ENCODE data around the gene SEC16A.

SEC16A gene

GRCh38 chr9:136472640-136473353 lies 10.0 kb downstream of the SEC16A start:
- no peak overlapping the region for H3K27ac ChIP-seq (ENCODE audit: insufficient read depth, low read length, poor library complexity, severe bottlenecking)
- H3K4me1 ChIP-seq (ENCODE audit: control insufficient read depth, insufficient read depth, low read length, poor library complexity, severe bottlenecking), result no peaks in the 10 kb centered on the region
- no peaks in the 10 kb centered on the region for H3K27me3 ChIP-seq (replicated peaks; ENCODE audit: control insufficient read depth, insufficient read depth, low read length, poor library complexity, severe bottlenecking)
- H3K4me3 ChIP-seq (ENCODE audit: insufficient read depth, low read depth, low read length, poor library complexity, severe bottlenecking), result no peak overlapping the region
- H3K9me3 ChIP-seq (ENCODE audit: control insufficient read depth, low read length), result no peaks in the 10 kb centered on the region
- H3K36me3 ChIP-seq (ENCODE audit: control insufficient read depth, insufficient read depth, low read length), result peaks cover 94% of the 10 kb centered on the region
- no peak for DNase-seq

- H3K9me3 ChIP-seq (ENCODE audit: control insufficient read depth, low read length), result no peaks in the 10 kb centered on the region
- no peak overlapping the region for H3K4me3 ChIP-seq (ENCODE audit: insufficient read depth, low read depth, low read length, poor library complexity, severe bottlenecking)
- no peak for DNase-seq
- H3K4me1 ChIP-seq (ENCODE audit: control insufficient read depth, insufficient read depth, low read length, poor library complexity, severe bottlenecking), result no peaks in the 10 kb centered on the region
- H3K36me3 ChIP-seq (ENCODE audit: control insufficient read depth, insufficient read depth, low read length), result peaks cover 93% of the 10 kb centered on the region
- H3K27ac ChIP-seq (ENCODE audit: insufficient read depth, low read length, poor library complexity, severe bottlenecking), result no peak overlapping the region
- no peaks in the 10 kb centered on the region for H3K27me3 ChIP-seq (replicated peaks; ENCODE audit: control insufficient read depth, insufficient read depth, low read length, poor library complexity, severe bottlenecking)
Measured at GRCh38 chr9:136471802-136472487, 10.9 kb downstream of the SEC16A start.

- Histone ChIP-seq H3K4me1 (ENCODE audit: control insufficient read depth, insufficient read depth, low read length, poor library complexity, severe bottlenecking) (no peaks in the 10 kb centered on the region), H3K9me3 (ENCODE audit: control insufficient read depth, low read length) (no peaks in the 10 kb centered on the region), H3K27ac (ENCODE audit: insufficient read depth, low read length, poor library complexity, severe bottlenecking) (no peak overlapping the region), H3K27me3 (replicated peaks; ENCODE audit: control insufficient read depth, insufficient read depth, low read length, poor library complexity, severe bottlenecking) (no peaks in the 10 kb centered on the region), H3K36me3 (ENCODE audit: control insufficient read depth, insufficient read depth, low read length) (peaks cover 93% of the 10 kb centered on the region), H3K4me3 (ENCODE audit: insufficient read depth, low read depth, low read length, poor library complexity, severe bottlenecking) (no peak overlapping the region)
- no peak for DNase-seq
Measured at GRCh38 chr9:136470792-136471469, 11.9 kb downstream of the SEC16A start.

- no peaks in the 10 kb centered on the region for H3K4me1 ChIP-seq (ENCODE audit: control insufficient read depth, insufficient read depth, low read length, poor library complexity, severe bottlenecking)
- H3K9me3 ChIP-seq (ENCODE audit: control insufficient read depth, low read length), result no peaks in the 10 kb centered on the region
- H3K36me3 ChIP-seq (ENCODE audit: control insufficient read depth, insufficient read depth, low read length), result peaks cover 93% of the 10 kb centered on the region
- no peak overlapping the region for H3K4me3 ChIP-seq (ENCODE audit: insufficient read depth, low read depth, low read length, poor library complexity, severe bottlenecking)
- no peak for DNase-seq
- H3K27ac ChIP-seq (ENCODE audit: insufficient read depth, low read length, poor library complexity, severe bottlenecking), result no peak overlapping the region
- H3K27me3 ChIP-seq (replicated peaks; ENCODE audit: control insufficient read depth, insufficient read depth, low read length, poor library complexity, severe bottlenecking), result no peaks in the 10 kb centered on the region
Measured at GRCh38 chr9:136470356-136470755, 12.5 kb downstream of the SEC16A start.

GRCh38 chr9:136467766-136468165 lies 15.1 kb downstream of the SEC16A start:
- H3K4me3 ChIP-seq (ENCODE audit: insufficient read depth, low read depth, low read length, poor library complexity, severe bottlenecking), result no peak overlapping the region
- no peak overlapping the region for H3K27ac ChIP-seq (ENCODE audit: insufficient read depth, low read length, poor library complexity, severe bottlenecking)
- no peaks in the 10 kb centered on the region for H3K9me3 ChIP-seq (ENCODE audit: control insufficient read depth, low read length)
- H3K4me1 ChIP-seq (ENCODE audit: control insufficient read depth, insufficient read depth, low read length, poor library complexity, severe bottlenecking), result no peaks in the 10 kb centered on the region
- DNase-seq, result no peak
- peaks cover 94% of the 10 kb centered on the region for H3K36me3 ChIP-seq (ENCODE audit: control insufficient read depth, insufficient read depth, low read length)
- no peaks in the 10 kb centered on the region for H3K27me3 ChIP-seq (replicated peaks; ENCODE audit: control insufficient read depth, insufficient read depth, low read length, poor library complexity, severe bottlenecking)

GRCh38 chr9:136466155-136466541 lies 16.7 kb downstream of the SEC16A start:
- peaks cover 94% of the 10 kb centered on the region for H3K36me3 ChIP-seq (ENCODE audit: control insufficient read depth, insufficient read depth, low read length)
- DNase-seq, result no peak

GRCh38 chr9:136465500-136466154 lies 17.2 kb downstream of the SEC16A start:
- Histone ChIP-seq H3K36me3 (ENCODE audit: control insufficient read depth, insufficient read depth, low read length) (peaks cover 94% of the 10 kb centered on the region), H3K4me1 (ENCODE audit: control insufficient read depth, insufficient read depth, low read length, poor library complexity, severe bottlenecking) (no peaks in the 10 kb centered on the region), H3K27me3 (replicated peaks; ENCODE audit: control insufficient read depth, insufficient read depth, low read length, poor library complexity, severe bottlenecking) (no peaks in the 10 kb centered on the region), H3K27ac (ENCODE audit: insufficient read depth, low read length, poor library complexity, severe bottlenecking) (no peak overlapping the region), H3K9me3 (ENCODE audit: control insufficient read depth, low read length) (no peaks in the 10 kb centered on the region), H3K4me3 (ENCODE audit: insufficient read depth, low read depth, low read length, poor library complexity, severe bottlenecking) (no peak overlapping the region)
- no peak for DNase-seq

More at GRCh38 chr9:136466155-136466541, 16.7 kb downstream of the SEC16A start:
- Histone ChIP-seq H3K4me1 (ENCODE audit: control insufficient read depth, insufficient read depth, low read length, poor library complexity, severe bottlenecking) (no peaks in the 10 kb centered on the region), H3K4me3 (ENCODE audit: insufficient read depth, low read depth, low read length, poor library complexity, severe bottlenecking) (no peak overlapping the region), H3K27me3 (replicated peaks; ENCODE audit: control insufficient read depth, insufficient read depth, low read length, poor library complexity, severe bottlenecking) (no peaks in the 10 kb centered on the region), H3K27ac (ENCODE audit: insufficient read depth, low read length, poor library complexity, severe bottlenecking) (no peak overlapping the region), H3K9me3 (ENCODE audit: control insufficient read depth, low read length) (no peaks in the 10 kb centered on the region)

GRCh38 chr9:136464241-136464640 lies 18.6 kb downstream of the SEC16A start:
- peaks cover 90% of the 10 kb centered on the region for H3K36me3 ChIP-seq (ENCODE audit: control insufficient read depth, insufficient read depth, low read length)
- DNase-seq, result no peak

GRCh38 chr9:136463578-136463977 lies 19.3 kb downstream of the SEC16A start:
- no peaks in the 10 kb centered on the region for H3K27me3 ChIP-seq (replicated peaks; ENCODE audit: control insufficient read depth, insufficient read depth, low read length, poor library complexity, severe bottlenecking)
- no peak overlapping the region for H3K27ac ChIP-seq (ENCODE audit: insufficient read depth, low read length, poor library complexity, severe bottlenecking)
- DNase-seq, result no peak
- H3K4me3 ChIP-seq (ENCODE audit: insufficient read depth, low read depth, low read length, poor library complexity, severe bottlenecking), result no peak overlapping the region
- H3K36me3 ChIP-seq (ENCODE audit: control insufficient read depth, insufficient read depth, low read length), result peaks cover 92% of the 10 kb centered on the region
- no peaks in the 10 kb centered on the region for H3K4me1 ChIP-seq (ENCODE audit: control insufficient read depth, insufficient read depth, low read length, poor library complexity, severe bottlenecking)
- H3K9me3 ChIP-seq (ENCODE audit: control insufficient read depth, low read length), result no peaks in the 10 kb centered on the region

More at GRCh38 chr9:136464241-136464640, 18.6 kb downstream of the SEC16A start:
- H3K27me3 ChIP-seq (replicated peaks; ENCODE audit: control insufficient read depth, insufficient read depth, low read length, poor library complexity, severe bottlenecking), result no peaks in the 10 kb centered on the region
- H3K9me3 ChIP-seq (ENCODE audit: control insufficient read depth, low read length), result no peaks in the 10 kb centered on the region
- no peaks in the 10 kb centered on the region for H3K4me1 ChIP-seq (ENCODE audit: control insufficient read depth, insufficient read depth, low read length, poor library complexity, severe bottlenecking)
- no peak overlapping the region for H3K27ac ChIP-seq (ENCODE audit: insufficient read depth, low read length, poor library complexity, severe bottlenecking)
- no peak overlapping the region for H3K4me3 ChIP-seq (ENCODE audit: insufficient read depth, low read depth, low read length, poor library complexity, severe bottlenecking)

Data from effector memory CD4-positive, alpha-beta T cell (primary cell).